Neural cell (in vitro differentiated cells): ENCODE measurements around the gene RAPGEF4. TPM values are rescaled to one million over a fixed set of nuclear protein-coding genes. Genes with fewer than 3 reads are reported as not detected.

Experiments
- H2AFZ ChIP-seq: fragments of 200-600, 300-800 bp; sonication (generic), shearing (Covaris generic); 2 replicates; pipeline ENCODE4 v1.6.0; 2014; ENCODE audit warnings: low read depth, mild to moderate bottlenecking, antibody characterized with exemption, low read length, moderate library complexity
- H3F3A ChIP-seq: fragments of 200-600 bp; shearing (Covaris generic); 2 replicates; pipeline ENCODE4 v1.6.1; 2016; ENCODE audit warnings: mild to moderate bottlenecking, moderate library complexity, mixed read lengths, antibody characterized with exemption, low read length; ENCODE audit not compliant: insufficient read depth, poor library complexity, severe bottlenecking
- H3K27ac ChIP-seq: fragments of 200-600, 300-800 bp; sonication (generic), shearing (Covaris generic); 2 replicates; pipeline ENCODE4 v1.5.1; 2014; ENCODE audit warnings: mild to moderate bottlenecking, low read length, moderate library complexity
- H3K27me3 ChIP-seq: fragments of 300-800, 200-600 bp; sonication (generic), shearing (Covaris generic); 2 replicates; pipeline ENCODE4 v1.6.0; 2014; ENCODE audit warnings: mild to moderate bottlenecking, low read depth, low read length, moderate library complexity; ENCODE audit not compliant: insufficient read depth
- H3K36me3 ChIP-seq: fragments of 300-800, 200-600 bp; sonication (generic), shearing (Covaris generic); 2 replicates; pipeline ENCODE4 v1.5.1; 2014; ENCODE audit warnings: mild to moderate bottlenecking, antibody characterized with exemption, low read length, moderate library complexity; ENCODE audit not compliant: insufficient read depth
- H3K4me2 ChIP-seq: fragments of 300-800, 200-600 bp; sonication (generic), shearing (Covaris generic); 2 replicates; pipeline ENCODE4 v1.6.0; 2014; ENCODE audit warnings: mild to moderate bottlenecking, low read length
- H3K4me3 ChIP-seq: fragments of 300-800, 200-600 bp; sonication (generic), shearing (Covaris generic); 2 replicates; pipeline ENCODE4 v1.5.1; 2014; ENCODE audit warnings: mild to moderate bottlenecking, low read length, moderate library complexity
- H3K79me2 ChIP-seq: fragments of 200-600 bp; shearing (Covaris generic); replicated peaks from 2 replicates; pipeline ENCODE4 v1.6.0; 2014; ENCODE audit warnings: mild to moderate bottlenecking, low read length, moderate library complexity; ENCODE audit not compliant: insufficient read depth
- H3K9ac ChIP-seq: fragments of 300-800, 200-600 bp; sonication (generic), shearing (Covaris generic); 2 replicates; pipeline ENCODE4 v1.6.1; 2016; ENCODE audit warnings: mild to moderate bottlenecking, low read length, mixed read lengths
- H3K9me2 ChIP-seq: fragments of 200-600 bp; shearing (Covaris generic); 2 replicates; pipeline ENCODE4 v1.6.1; 2016; ENCODE audit warnings: mild to moderate bottlenecking, low read length, mixed read lengths; ENCODE audit not compliant: insufficient read depth
- H3K9me3 ChIP-seq: fragments of 200-600, 300-800 bp; sonication (generic), shearing (Covaris generic); 2 replicates; pipeline ENCODE4 v1.6.1; 2016; ENCODE audit warnings: mild to moderate bottlenecking, mixed run types, low read length, moderate library complexity, mixed read lengths
- H4K20me1 ChIP-seq: fragments of 200-600 bp; shearing (Covaris generic); 2 replicates; pipeline ENCODE4 v1.6.1; 2016; ENCODE audit warnings: mild to moderate bottlenecking, mixed run types; ENCODE audit not compliant: insufficient read depth
- EP300 ChIP-seq: fragments of 450-650 bp; conservative IDR thresholded peaks from 2 replicates; pipeline ENCODE4 v1.6.1; 2014; ENCODE audit warnings: antibody characterized with exemption, mild to moderate bottlenecking, moderate library complexity; ENCODE audit not compliant: poor library complexity, severe bottlenecking
- EZH2 ChIP-seq: fragments of 200-600, 300-800 bp; shearing (Covaris generic), sonication (generic); IDR thresholded peaks from 2 replicates; pipeline ENCODE4 v1.6.1; 2014; ENCODE audit warnings: antibody characterized with exemption, low read length, borderline replicate concordance, mild to moderate bottlenecking; ENCODE audit not compliant: insufficient read depth, poor library complexity, severe bottlenecking
- POLR2AphosphoS5 ChIP-seq: IDR thresholded peaks from 2 replicates; pipeline ENCODE4 v1.6.1; 2012
- RAD21 ChIP-seq: fragments of 450-650 bp; conservative IDR thresholded peaks from 2 replicates; pipeline ENCODE4 v1.6.1; 2014; ENCODE audit warnings: antibody characterized with exemption, mild to moderate bottlenecking, moderate library complexity
- TAF1 ChIP-seq: IDR thresholded peaks from 2 replicates; pipeline ENCODE4 v1.6.1; 2012; ENCODE audit warnings: low read depth
- polyA plus RNA-seq: library from polyadenylated mRNA; depleted of rRNA; stranded (reverse); fragments of >200 nt; gene quantifications from 2 replicates; pipeline ENCODE4 v1.2.3, GENCODE V29; 2014
- TF ChIP-seq, protein P1 (sequence below): IDR thresholded peaks from 2 replicates; pipeline ENCODE4 v1.6.1; 2012; ENCODE audit warnings: borderline replicate concordance

RAPGEF4 gene
- polyA plus RNA-seq, 1 donor from 2014 or later: 10.4 TPM

DNA sequence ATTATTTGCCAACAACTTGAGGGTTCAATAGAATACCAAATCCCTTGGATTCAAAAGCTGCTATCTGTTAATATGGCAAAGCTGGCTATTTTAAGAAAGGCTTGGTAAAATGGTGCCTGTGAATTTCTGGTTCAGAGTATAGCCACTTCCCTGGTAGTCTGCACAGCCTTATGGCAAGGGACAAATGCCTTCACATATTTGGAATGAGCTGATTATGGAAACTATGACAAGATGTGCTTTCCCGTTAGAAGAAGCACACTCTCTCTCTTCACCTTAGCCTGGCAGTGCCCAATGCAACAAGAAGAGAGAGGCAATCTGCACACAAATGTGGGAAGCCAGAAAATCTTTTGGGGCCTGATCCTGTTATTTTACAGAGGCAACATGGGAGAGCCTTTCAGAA lies 292.5 kb downstream of the RAPGEF4 start:
- Histone ChIP-seq H3K4me3 (no peak overlapping the region), H3K36me3 (no peaks in the 10 kb centered on the region), H3K4me2 (no peak overlapping the region), H2AFZ (no peak overlapping the region), H3K27me3 (no peaks in the 10 kb centered on the region), H3K9ac (no peak overlapping the region), H4K20me1 (no peaks in the 10 kb centered on the region), H3K9me2 (no peaks in the 10 kb centered on the region), H3K79me2 (no peaks in the 10 kb centered on the region), H3K27ac (no peak overlapping the region), H3F3A (no peaks in the 10 kb centered on the region), H3K9me3 (no peaks in the 10 kb centered on the region)
- TF ChIP-seq EP300: no peak
- no peak for TF ChIP-seq POLR2AphosphoS5
- TF ChIP-seq, protein P1, sequence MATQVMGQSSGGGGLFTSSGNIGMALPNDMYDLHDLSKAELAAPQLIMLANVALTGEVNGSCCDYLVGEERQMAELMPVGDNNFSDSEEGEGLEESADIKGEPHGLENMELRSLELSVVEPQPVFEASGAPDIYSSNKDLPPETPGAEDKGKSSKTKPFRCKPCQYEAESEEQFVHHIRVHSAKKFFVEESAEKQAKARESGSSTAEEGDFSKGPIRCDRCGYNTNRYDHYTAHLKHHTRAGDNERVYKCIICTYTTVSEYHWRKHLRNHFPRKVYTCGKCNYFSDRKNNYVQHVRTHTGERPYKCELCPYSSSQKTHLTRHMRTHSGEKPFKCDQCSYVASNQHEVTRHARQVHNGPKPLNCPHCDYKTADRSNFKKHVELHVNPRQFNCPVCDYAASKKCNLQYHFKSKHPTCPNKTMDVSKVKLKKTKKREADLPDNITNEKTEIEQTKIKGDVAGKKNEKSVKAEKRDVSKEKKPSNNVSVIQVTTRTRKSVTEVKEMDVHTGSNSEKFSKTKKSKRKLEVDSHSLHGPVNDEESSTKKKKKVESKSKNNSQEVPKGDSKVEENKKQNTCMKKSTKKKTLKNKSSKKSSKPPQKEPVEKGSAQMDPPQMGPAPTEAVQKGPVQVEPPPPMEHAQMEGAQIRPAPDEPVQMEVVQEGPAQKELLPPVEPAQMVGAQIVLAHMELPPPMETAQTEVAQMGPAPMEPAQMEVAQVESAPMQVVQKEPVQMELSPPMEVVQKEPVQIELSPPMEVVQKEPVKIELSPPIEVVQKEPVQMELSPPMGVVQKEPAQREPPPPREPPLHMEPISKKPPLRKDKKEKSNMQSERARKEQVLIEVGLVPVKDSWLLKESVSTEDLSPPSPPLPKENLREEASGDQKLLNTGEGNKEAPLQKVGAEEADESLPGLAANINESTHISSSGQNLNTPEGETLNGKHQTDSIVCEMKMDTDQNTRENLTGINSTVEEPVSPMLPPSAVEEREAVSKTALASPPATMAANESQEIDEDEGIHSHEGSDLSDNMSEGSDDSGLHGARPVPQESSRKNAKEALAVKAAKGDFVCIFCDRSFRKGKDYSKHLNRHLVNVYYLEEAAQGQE: no peak

DNA sequence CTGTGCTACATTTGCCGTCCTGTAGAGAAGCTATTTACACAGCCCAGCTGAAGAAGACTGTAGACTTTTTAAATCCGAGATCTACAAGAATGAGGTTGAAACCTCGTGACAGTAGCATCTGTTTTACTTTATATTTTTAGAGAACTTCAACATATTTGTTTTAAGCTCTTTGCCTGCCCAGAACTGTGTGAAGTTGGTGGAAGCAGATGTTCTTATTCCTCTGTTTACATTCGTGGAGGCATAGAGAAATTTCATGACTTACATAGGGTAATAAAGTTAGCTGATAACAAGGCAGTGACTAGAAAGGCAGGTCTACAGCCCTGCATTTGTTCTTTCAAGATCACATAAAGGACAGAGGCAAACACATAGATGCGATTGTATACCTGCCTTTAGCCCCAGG lies 293.0 kb downstream of the RAPGEF4 start:
- Histone ChIP-seq H3K9me2 (no peaks in the 10 kb centered on the region), H2AFZ (no peak overlapping the region), H3K4me3 (no peak overlapping the region), H3K27me3 (no peaks in the 10 kb centered on the region), H4K20me1 (no peaks in the 10 kb centered on the region), H3K4me2 (no peak overlapping the region), H3K27ac (no peak overlapping the region), H3F3A (no peaks in the 10 kb centered on the region), H3K9me3 (no peaks in the 10 kb centered on the region), H3K79me2 (no peaks in the 10 kb centered on the region), H3K36me3 (no peaks in the 10 kb centered on the region), H3K9ac (no peak overlapping the region)
- TF ChIP-seq EZH2 (no peak), TAF1 (no peak), RAD21 (no peak), POLR2AphosphoS5 (no peak)
- TF ChIP-seq, protein P1: no peak
